GM21723 (cell line): Measurements from ENCODE around the gene MINDY4.

Experiments
- ATAC-seq: cut with Tn5 transposase; IDR thresholded peaks from one replicate; pipeline ENCODE4 v1.9.1; 2021; ENCODE audit warnings: mild to moderate bottlenecking, moderate library complexity; ENCODE audit not compliant: unreplicated experiment

MINDY4 gene

GRCh38 chr7:30771880-30772425 is 736 bp downstream of the MINDY4 start:
- ATAC-seq: peak; percentile 23

GRCh38 chr7:30772984-30773383 is 1.8 kb downstream of the MINDY4 start:
- ATAC-seq: no peak

GRCh38 chr7:30775992-30776391 is 4.8 kb downstream of the MINDY4 start:
- no peak for ATAC-seq

GRCh38 chr7:30776971-30777370 is 5.8 kb downstream of the MINDY4 start:
- ATAC-seq: no peak

- no peak for ATAC-seq
Observed at GRCh38 chr7:30778255-30779025, 7.2 kb downstream of the MINDY4 start.

GRCh38 chr7:30779574-30779973 is 8.4 kb downstream of the MINDY4 start:
- ATAC-seq: no peak

GRCh38 chr7:30780941-30781340 is 9.7 kb downstream of the MINDY4 start:
- no peak for ATAC-seq

- ATAC-seq: no peak
Observed at GRCh38 chr7:30782690-30783089, 11.5 kb downstream of the MINDY4 start.

- ATAC-seq: no peak
Observed at GRCh38 chr7:30785786-30786185, 14.6 kb downstream of the MINDY4 start.

- no peak for ATAC-seq
Observed at GRCh38 chr7:30787486-30787885, 16.3 kb downstream of the MINDY4 start.

GRCh38 chr7:30788640-30789333 is 17.6 kb downstream of the MINDY4 start:
- no peak for ATAC-seq

GRCh38 chr7:30789334-30789711 is 18.1 kb downstream of the MINDY4 start:
- no peak for ATAC-seq

- ATAC-seq: no peak
Observed at GRCh38 chr7:30790356-30790755, 19.1 kb downstream of the MINDY4 start.

- no peak for ATAC-seq
Observed at GRCh38 chr7:30791114-30791513, 19.9 kb downstream of the MINDY4 start.

GRCh38 chr7:30795161-30795948 is 24.1 kb downstream of the MINDY4 start:
- no peak for ATAC-seq

GRCh38 chr7:30796105-30796869 is 25.1 kb downstream of the MINDY4 start:
- no peak for ATAC-seq

GRCh38 chr7:30797176-30798040 is 26.2 kb downstream of the MINDY4 start:
- ATAC-seq: no peak

GRCh38 chr7:30799206-30799975 is 28.2 kb downstream of the MINDY4 start:
- ATAC-seq: peak; percentile 79
